Daoy (cell line): ENCODE measurements around the gene IFFO2. TPM values are rescaled to one million over a fixed set of nuclear protein-coding genes. Genes with fewer than 3 reads are reported as not detected.

ENCODE experiments used
- DNase-seq: peaks from one replicate; pipeline ENCODE4 v3.0.0-alpha.2; 2015; ENCODE audit warnings: low read depth
- total RNA-seq: library from RNA; depleted of rRNA; stranded (reverse); fragments of >200 nt; shearing (Covaris generic); gene quantifications from 2 replicates; pipeline ENCODE4 v1.2.3, GENCODE V29; 2014

IFFO2 gene
- total RNA-seq, 1 experiment from 2014 or later, result 34.1 TPM

DNA sequence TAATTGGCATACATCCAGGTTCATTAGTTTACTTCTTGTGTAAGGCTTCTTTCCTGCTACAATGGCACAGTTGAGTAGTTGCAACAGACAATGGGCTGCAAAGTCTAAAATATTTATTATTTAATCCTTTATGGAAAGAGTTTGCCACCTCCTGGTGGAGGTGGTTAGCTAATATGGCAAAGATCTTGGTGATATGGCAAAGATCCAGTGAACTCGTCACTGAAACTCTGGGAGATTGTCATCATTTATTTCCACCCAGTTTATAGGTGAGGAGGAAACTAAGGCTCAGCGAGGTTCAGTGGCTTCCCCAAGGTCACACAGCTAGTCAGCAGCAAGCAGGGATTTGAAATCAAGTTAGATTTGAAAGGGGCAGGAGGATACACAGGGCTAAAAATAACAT is 16.1 kb upstream of the IFFO2 start:
- DNase-seq, result peak; percentile 56

DNA sequence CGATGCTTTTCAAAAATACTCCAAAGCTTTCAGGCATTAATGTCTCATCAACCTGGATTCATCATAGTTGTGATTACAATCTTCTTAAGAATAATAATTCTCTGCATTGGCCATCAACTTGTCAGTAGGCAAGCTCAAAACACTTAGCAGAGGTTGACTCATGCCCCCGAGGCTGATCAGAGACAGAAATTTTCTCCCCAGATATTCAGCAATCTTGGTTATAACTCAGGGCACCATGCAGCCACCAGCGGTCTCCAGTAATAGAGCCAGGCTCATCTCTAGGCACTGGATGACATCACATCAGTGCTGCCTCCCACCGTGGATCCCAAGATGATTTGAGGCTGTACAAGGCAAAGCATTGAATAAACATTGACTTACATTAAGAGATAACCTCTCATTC is 14.3 kb upstream of the IFFO2 start:
- DNase-seq, result peak; percentile 63

DNA sequence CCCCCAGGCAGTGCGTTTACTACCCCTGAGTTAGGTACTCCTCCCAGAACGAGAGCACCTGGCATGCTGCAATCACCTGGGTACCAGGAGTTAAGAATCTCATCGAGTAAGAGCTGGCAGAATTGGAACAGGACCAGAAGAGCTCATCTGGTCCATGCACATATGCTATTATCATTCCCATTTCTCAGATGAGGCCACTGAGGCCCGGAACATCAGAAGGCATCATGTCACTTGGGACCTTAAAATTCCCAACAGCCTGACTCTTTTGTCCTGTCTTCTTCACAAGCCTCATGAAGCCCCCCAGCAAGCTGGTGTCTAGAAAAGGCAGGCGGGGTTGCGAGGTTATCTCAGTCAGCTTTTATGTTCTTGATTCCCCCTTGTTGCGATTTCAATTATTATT is 13.9 kb upstream of the IFFO2 start:
- DNase-seq, result no peak

DNA sequence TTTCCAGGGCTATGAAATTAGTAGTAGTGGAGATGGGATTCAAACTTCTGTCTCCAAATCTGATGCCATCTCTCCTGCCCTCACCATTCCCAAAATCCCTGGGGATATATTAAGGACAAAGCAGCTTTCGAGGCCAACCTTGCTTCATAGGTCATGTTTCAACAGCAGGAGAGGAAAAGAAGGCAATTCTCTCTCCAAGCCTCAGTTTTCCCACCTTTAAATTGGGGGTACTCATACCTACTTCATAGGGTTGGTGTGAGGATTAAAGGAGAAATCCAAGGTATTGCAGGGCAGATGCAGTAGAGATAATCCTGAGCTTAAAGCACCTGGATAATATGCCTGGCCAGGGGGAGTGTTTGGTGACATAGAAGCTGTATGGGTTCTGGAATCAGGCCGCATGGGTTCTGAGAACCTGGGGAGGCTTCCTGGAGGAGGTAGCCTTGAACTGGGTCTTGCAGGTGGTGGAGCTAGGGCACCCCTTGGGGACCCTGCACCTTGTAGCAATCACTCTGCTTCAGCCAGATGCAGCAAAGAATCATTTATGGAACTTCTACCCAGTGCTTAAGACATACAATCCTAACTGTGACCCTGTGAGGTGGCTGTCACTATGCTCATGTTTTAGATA is 10.7 kb upstream of the IFFO2 start:
- DNase-seq, result no peak

DNA sequence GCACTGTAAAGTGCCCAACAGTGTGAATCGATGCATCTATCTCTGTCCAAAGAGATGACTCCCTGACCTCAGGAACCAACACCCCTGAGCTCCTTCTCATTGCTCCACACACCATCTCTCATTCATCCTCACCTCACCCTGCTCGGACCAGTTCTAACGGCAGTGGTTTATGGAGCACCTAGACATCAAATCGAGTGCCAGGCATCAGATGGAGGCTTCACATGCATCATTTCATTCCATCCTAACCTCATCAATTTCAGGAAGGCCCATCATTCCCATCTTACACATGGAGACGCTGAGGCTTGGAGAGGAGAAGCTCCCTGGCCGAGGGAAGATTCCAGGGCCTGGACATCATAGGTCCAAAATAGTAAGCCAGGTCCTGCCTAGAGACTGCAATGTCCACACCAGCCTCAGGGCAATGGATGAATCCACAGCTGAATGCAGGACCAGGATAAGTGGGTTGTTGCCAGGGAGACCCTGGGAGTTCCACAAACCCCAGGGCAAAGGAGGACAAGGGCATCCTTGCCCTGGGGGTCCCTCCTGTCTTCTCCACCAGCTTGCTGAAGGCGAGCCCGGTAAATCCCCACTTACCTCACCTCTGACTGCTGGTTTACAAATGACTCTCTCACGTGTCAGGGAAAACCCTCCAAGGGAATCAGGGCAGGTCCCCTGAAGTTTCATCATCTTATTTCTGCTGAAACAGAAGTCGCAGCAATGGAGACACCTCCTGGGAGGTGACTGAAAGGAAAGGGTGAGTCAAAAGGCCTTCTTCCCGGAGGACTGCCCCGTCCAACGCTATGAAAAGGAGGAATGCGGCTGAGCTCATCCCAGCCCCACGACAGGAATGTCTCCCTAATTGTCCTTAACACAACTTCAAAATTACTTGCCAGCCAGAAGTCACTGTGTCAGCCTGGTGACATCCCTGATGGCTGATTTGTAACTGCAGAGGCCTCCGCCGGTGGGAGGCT is 9.0 kb upstream of the IFFO2 start:
- DNase-seq, result peak; percentile 82

DNA sequence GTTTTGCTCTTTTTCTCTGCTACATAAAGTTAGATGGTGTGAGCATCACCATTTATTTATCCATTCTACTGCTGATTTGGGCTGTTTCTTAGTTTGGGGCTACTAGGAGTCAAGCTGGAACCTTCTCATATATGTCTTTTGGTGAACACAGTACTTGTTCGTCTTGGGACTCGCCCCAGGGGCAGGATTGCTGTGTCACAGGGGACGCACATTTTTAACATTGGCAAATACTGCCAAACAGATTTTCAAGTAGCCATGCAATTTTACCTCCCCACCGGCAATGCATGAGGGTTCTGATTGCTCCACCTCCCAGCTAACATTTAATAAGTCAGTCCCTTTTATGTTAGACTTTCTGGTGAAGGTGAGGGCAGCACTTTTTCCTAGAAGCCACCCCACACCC is 7.5 kb upstream of the IFFO2 start:
- DNase-seq, result no peak

DNA sequence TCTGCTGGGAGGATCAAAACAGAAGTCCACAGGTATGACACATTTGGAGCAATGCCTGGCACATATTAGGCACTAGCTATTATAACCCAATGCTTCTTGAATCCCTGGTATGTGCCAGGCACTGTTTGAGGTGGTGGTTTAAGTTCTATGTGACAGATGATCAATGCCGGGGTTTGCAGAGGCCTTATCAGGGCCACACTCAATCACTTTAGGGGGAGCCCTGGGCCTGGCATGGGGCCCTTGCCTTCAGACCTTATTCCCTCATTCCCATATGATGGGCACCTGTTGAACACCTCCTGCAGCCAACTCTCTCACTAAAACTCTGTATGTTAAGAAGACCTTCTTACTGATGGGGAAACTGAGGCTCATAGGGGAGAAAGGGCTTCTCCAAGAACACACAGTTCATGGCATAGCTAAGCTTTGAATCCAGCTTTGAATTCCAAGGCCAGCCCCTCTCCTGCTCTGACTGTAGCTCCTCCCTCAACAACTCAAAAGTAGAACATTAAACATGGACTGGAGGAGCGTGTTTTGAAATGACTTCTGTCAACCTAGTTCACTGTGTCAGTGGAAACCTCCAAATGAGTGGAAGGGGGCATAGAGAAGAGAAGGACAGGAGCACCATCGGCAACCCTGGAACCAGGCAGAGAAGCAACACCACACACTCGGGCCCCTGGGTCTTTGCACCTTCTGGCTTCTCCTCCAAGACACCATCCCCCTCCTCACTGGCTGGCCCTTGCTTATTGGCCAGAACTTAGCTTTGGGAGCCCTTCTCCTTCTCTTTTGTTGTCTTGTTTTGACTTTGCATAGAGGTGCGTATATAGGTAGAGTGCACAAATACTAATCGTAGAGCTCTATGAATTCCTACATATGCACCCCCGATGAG is 6.6 kb upstream of the IFFO2 start:
- no peak for DNase-seq

DNA sequence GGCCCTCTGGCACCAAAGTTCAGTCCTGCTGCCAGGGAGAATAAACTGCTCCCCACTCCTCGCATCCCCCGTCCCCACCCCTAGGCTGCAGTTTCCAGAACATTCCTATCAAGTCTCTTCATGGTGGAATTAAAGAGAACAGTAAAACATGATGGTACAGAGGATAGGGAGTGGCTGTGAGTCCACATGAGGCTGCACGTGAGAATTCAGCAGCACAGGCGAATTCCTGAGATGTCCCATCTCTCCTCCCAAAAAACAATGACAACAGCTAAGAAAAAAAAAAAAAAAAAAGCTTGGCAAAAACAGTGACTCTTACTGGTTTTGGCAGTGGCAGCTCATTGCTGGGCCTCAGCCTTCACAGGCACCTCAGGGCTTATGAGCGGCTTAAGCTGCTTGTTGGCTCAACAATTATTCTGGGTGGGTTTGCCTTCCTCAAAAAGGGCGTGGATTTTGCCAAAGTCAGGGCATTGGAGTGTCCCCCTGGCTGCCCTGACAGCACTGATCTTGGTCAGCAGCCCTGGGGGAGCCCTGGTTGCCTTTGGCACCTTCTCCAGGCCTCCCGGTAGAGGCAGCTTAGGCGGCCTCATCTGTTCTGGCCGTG is 5.7 kb upstream of the IFFO2 start:
- DNase-seq, result no peak

DNA sequence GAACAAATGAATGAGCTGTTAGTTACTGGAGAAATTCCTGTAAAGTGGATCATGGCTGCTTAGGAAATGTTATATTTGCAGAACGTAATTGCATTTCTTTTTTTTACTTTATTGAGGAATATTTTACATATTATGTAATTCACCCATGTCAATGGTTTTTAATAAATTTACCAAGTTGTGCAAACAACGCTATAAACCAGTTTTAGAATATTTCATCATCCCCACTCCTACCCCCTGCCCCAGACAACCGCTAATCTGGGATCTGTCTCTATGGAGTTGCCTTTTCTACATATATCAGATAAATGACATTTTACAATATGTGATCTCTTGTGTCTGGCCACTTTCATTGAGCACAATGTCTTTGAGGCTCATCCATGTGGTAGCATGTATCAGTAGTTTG is 4.3 kb upstream of the IFFO2 start:
- DNase-seq, result no peak

DNA sequence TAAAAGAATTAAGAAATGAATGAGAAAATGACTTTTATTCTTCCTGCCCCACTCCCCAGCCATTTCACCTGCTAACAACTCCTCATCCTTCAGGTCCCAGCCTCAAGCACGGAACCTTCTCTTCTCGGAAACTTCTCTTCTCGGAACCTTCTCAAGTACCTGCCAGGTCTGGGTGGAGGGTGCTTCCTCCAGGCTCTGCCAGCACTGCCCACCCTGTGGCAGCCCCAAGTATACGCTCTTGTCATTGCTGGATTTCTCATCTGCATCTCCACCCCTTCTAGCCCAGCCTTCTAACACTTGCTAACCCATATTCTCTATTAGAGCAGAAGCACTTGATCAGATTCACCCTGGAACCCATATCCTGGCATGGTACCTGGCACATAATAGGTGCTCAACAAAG is 3.9 kb upstream of the IFFO2 start:
- no peak for DNase-seq

DNA sequence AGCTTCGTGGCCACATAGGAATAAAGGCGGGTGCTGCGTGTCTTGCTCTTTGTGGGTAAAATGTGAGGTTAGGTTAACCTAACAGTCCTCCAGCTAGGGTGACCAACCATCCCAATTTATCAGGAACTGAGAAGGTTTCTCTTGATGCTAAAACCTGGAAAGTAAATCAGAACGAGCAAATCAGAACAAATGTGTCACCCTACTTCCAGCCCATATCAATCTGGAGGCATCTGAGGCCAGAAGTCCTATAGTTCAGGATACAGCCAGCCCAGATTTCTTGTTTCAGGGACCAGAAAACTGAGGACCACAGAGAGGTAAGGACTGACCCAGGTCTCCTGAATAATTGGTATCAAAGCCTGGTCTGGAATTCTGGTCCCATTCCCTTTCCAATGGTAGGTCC is 3.1 kb upstream of the IFFO2 start:
- no peak for DNase-seq

DNA sequence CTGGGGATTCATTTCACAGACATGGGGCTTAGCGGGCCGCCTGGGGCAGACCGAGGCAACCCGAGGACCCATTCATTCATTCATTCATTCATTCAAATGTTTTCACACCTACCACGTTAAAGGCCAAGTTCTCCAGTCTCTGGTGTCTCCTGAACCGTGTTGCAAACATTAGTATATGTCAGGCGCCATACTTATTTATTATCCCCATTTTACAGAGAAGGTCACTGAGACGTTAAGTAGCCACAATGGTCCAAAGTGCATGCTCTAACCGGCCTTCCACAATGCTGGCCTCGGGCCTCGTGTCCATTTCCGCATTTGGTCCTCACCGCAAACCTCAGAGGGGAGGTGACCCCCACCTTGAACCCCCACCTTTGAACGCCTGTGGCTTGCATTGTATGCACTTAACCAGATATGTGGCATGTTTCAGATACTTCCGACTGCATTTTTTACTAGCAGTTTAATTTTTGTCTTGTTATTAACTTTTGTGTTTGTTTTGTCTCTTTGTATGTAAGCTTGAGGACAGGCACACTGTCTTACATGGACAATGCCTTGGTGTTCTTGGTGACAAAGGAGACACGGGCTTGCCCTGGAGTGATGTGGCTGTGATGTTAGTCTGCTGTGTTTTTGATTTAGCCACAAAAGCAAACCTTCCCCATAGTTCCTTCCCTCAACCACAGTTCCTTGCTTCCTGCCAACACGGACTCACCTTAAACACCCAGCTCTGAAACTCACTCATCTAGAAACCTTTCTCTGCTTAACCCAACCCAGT is 1.2 kb upstream of the IFFO2 start:
- no peak for DNase-seq

DNA sequence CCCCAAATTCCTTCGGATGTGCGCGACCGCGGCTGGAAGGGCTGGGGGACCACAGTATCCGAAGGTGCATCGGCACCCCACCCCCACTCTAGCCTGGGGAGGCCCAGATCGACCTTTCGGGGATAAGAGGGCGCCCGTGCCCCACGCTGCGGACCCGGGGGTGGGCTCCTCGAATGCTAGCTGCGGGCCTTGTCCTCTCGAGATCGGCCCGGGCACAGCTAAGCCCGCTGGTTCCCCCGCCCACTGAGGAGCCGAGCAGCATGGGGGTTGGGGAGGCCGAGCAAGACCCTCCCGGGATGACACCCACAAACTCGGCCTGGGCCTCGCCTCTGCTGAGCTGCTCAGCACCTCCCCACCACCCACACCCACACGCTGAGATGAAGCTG is 653 bp upstream of the IFFO2 start:
- DNase-seq, result no peak

DNA sequence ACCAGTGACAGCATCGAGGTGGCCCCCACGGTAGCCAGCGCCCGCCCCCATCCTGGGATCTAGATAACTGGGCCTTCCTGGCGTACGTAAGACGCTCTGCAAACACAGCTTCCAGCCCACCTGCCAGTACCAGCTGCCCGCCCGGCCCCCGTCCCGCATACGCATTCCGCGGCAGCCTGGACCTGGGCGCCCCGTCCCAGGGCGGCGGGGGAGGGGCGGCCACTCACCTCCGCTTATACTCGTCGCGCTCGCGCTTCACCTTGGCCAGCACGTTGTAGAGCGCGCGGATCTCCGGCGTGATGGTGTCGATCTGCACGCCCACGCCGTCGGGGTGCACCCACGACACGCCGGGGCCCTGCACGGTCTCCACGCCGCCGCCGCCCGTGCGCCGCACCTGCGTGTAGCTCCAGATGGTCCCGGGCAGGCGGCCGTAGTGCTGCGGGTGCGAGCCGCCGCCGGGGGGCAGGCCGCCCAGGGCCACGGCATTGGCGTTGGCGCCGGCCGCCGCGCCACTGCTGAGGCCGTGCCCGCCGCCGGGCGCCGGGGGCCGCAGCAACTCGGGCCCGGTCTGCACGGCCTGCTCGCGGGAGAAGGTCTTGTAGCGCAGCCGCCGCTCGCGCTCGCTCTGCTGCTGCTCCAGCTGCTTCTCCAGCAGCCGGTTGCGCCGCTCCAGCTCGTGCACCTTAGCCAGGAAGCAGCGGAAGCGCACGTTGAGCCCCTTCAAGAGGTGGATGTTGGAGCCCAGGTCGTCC is 859 bp downstream of the IFFO2 start:
- peak; percentile 67 for DNase-seq

DNA sequence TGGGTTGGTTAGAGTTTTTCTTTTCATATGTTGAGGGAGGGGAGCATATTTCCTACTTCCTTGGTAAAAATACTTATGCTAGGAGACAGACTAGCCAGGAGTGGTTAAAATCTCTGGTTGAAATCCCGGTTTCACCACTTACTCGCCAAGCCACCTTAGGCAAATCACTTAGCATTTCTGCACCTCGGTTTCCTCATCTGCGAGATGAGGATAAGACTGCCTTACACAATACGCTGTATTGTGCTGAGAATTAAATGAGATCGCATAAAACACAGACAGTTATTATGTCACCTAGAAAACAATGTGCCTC is 1.4 kb downstream of the IFFO2 start:
- no peak for DNase-seq

DNA sequence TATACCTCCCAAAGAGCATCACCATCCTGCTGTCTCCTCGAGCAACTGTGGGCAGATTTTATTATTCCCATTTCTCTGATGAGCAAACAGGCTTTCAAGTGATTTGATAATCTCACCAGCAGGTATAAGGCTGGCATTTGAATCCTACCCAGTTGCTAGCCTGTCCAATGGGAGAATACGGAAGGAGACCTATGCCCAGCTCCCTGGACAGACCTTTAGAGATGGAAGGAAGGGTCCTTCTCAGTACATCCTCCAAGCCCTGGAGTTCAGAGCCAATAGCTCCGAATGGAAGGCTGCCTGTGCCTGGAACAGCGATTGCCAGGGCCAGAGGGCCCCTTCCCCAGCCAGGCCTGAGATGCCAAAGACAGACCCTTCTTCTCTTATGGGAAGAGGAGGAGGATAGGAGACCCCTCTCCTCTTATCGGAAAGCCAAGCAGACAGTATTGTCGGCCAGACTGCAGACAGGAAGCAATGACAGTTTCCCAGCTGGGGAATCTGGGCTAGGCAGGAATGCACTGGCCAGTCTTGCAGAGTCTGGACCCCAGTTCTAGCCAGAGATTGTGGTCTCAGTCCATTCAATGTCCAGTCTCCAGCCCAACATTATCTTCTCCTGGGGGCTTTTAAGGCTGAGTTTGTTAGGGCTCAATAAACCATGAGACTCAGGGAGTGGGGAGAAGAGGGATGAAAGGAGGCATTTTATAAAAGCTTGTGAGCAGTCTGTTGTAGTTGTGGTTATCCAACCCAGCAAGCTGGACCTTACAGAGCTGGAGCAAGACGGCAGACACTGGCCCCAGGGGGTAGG is 2.0 kb downstream of the IFFO2 start:
- no peak for DNase-seq

DNA sequence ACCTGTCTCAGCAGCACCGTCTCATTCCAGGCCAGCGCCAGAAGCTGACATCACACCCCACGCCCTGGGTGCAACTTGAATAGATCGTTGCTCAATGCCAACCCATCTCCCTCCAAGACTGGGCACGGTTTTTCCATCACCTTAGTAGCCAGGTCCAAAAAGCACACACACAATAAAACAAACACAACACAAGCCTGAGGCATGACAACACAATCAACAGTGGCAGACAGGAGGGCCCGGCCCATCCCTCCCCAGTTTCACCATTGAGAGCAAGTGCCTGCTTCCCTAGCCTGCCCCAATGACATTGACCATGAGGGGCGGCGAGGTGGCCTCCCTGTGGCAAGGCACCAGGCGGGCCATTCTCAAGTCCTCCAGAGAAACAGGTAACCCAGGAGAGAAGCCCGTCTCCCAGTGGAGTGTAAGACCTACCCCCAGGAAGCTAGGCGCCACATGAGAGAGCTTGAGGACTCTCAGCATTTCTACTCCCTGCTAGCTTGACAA is 2.7 kb downstream of the IFFO2 start:
- no peak for DNase-seq

DNA sequence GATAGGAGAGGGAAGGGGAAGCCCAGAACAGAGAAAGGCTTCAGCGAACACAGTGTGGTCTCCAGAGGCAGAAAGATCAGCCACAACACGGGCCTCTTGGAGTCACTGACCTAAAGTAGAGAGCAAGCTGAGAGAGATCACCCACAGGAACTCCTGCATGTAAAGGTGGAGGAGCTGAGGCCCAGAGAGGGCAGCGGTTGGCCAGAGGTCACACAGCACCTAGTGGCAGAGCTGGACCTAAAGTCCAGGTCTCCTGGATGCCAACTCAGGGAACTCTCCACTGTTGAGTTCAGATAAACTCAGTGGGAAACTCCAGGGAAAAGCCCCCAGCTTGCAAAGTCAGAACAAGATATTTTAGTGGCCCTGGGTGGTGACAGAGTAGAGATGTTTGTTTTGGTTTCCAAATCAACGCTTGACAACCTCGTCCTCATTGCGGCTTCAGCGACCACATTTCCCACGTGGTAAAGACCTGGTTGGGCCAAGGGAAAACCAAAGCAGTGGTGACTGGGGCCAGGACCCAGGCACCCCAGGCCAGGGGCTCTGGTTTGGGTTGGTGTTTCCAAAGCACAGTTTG is 4.6 kb downstream of the IFFO2 start:
- DNase-seq, result peak; percentile 71

DNA sequence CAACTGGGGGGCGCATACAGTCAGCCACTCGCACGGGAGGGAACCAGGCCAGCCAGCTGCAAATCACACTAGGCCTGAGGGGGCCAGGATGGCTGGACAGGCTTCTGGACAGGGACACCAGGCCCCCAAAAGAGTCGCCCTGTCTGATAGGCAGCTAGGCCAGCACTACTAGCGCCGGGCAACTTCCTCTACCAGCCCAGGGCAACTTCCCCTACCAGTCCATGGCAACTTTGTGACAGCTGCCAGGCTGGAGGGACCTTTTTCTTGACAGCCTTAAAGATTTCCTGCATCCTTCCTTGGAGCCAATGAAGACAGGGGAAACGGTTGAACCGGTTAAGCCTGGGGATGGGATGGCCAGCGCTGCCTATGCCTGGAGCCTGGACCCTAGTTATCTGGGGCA is 5.1 kb downstream of the IFFO2 start:
- no peak for DNase-seq
